HG02943 (cell line): Measurements from ENCODE around the gene ORC5.

Source experiments
- ATAC-seq: cut with Tn5 transposase; IDR thresholded peaks from one replicate; pipeline ENCODE4 v1.9.1; 2021; ENCODE audit warnings: mild to moderate bottlenecking, low read depth, moderate library complexity; ENCODE audit not compliant: unreplicated experiment

The ORC5 gene

GRCh38 chr7:104133238-104133637 is 74.6 kb downstream of the ORC5 start:
- ATAC-seq: no peak

GRCh38 chr7:104130726-104131125 is 77.1 kb downstream of the ORC5 start:
- no peak for ATAC-seq

GRCh38 chr7:104127204-104127603 is 80.6 kb downstream of the ORC5 start:
- ATAC-seq: no peak

- ATAC-seq: no peak
Measured at GRCh38 chr7:104126411-104126841, 81.4 kb downstream of the ORC5 start.

GRCh38 chr7:104124893-104125477 is 82.8 kb downstream of the ORC5 start:
- no peak for ATAC-seq

GRCh38 chr7:104124469-104124868 is 83.3 kb downstream of the ORC5 start:
- ATAC-seq: no peak

GRCh38 chr7:104123786-104124185 is 84.0 kb downstream of the ORC5 start:
- no peak for ATAC-seq

- no peak for ATAC-seq
Measured at GRCh38 chr7:104113788-104114187, 94.0 kb downstream of the ORC5 start.

GRCh38 chr7:104112623-104113022 is 95.2 kb downstream of the ORC5 start:
- ATAC-seq: no peak

GRCh38 chr7:104111271-104111670 is 96.5 kb downstream of the ORC5 start:
- ATAC-seq: no peak

- no peak for ATAC-seq
Measured at GRCh38 chr7:104106108-104106905, 101.5 kb downstream of the ORC5 start.

- no peak for ATAC-seq
Measured at GRCh38 chr7:104098890-104099289, 108.9 kb downstream of the ORC5 start.

GRCh38 chr7:104096683-104097082 is 111.1 kb downstream of the ORC5 start:
- ATAC-seq: no peak

GRCh38 chr7:104093127-104093526 is 114.7 kb downstream of the ORC5 start:
- ATAC-seq: no peak

- ATAC-seq: no peak
Measured at GRCh38 chr7:104091242-104091641, 116.6 kb downstream of the ORC5 start.

GRCh38 chr7:104089612-104090011 is 118.2 kb downstream of the ORC5 start:
- no peak for ATAC-seq

- no peak for ATAC-seq
Measured at GRCh38 chr7:104089061-104089460, 118.8 kb downstream of the ORC5 start.
